GM12878 (cell line): ENCODE results near the gene LDLRAP1. TPM values are rescaled to one million over a fixed set of nuclear protein-coding genes. Genes with fewer than 3 reads are reported as not detected.

Source experiments
- ATAC-seq: fragments of 200-7000 bp; cut with Tn5 transposase; 3 replicates; pipeline ENCODE4 v1.9.1; 2020; ENCODE audit warnings: mild to moderate bottlenecking, moderate library complexity
- BruUV-seq: library from RNA; stranded (reverse); fragments of 400-500 nt; replicated peaks from 2 replicates; lab custom pipeline; 2021; lab: Mats Ljungman, UMichigan
- CTCF ChIA-PET: fragments of 300-600 bp; sonication (Branson Sonifier 250); formaldehyde crosslinking; extraction: SDS; loops from one replicate; lab custom pipeline; 2021; ENCODE audit warnings: inconsistent platforms; lab: Yijun Ruan, JAX
- POLR2A ChIA-PET: fragments of 350-600 bp; formaldehyde crosslinking; extraction: SDS; loops from one replicate; lab custom pipeline; 2021; ENCODE audit warnings: inconsistent platforms; lab: Charles Lee
- RAD21 ChIA-PET: fragments of 300-600 bp; sonication (Branson Sonifier 250); formaldehyde crosslinking; loops from one replicate; lab custom pipeline; 2023; ENCODE audit warnings: antibody characterized with exemption; ENCODE audit not compliant: unreplicated experiment; lab: Charles Lee
- SMC1A ChIA-PET: fragments of 300-600 bp; sonication (Branson Sonifier 250); formaldehyde crosslinking; loops from one replicate; lab custom pipeline; 2023; ENCODE audit not compliant: unreplicated experiment, uncharacterized antibody; lab: Charles Lee
- DNase-seq: peaks from one replicate; pipeline ENCODE4 v3.0.0-alpha.2; 2011; ENCODE audit warnings: low read depth, low spot score
- FAIRE-seq: peaks from 3 replicates; lab custom pipeline; 2011; peaks lifted over from hg19 to GRCh38; lab: Jason Lieb, UNC
- H2AFZ ChIP-seq: 2 replicates; pipeline ENCODE4 v1.6.0; 2011; ENCODE audit warnings: low read depth, low read length, control low read depth; ENCODE audit not compliant: control insufficient read depth
- H3K27ac ChIP-seq: 2 replicates; pipeline ENCODE4 v1.5.1; 2011; ENCODE audit warnings: control low read depth; ENCODE audit not compliant: control insufficient read depth, insufficient read depth
- H3K27me3 ChIP-seq, 2 experiments: replicated peaks in 1 of 2; 2 replicates each; pipeline versions ENCODE4 v1.6.0 to v1.6.1; 2011; ENCODE audit warnings: low read length in 1 of 2; ENCODE audit not compliant: control insufficient read depth in 2 of 2, insufficient read depth in 2 of 2
- H3K36me3 ChIP-seq, 2 experiments: 2 replicates each; pipeline ENCODE4 v1.5.1; 2011; ENCODE audit warnings: low read length in 1 of 2; ENCODE audit not compliant: control insufficient read depth in 2 of 2, insufficient read depth in 2 of 2
- H3K4me1 ChIP-seq: 2 replicates; pipeline ENCODE4 v1.6.1; 2011; ENCODE audit warnings: mild to moderate bottlenecking, low read length, moderate library complexity, mixed read lengths; ENCODE audit not compliant: control insufficient read depth, insufficient read depth
- H3K4me2 ChIP-seq: 2 replicates; pipeline ENCODE4 v1.6.0; 2011; ENCODE audit warnings: control low read depth; ENCODE audit not compliant: control insufficient read depth, insufficient read depth
- H3K4me3 ChIP-seq: fragments of 200-600 bp; sonication (generic); 2 replicates; pipeline ENCODE4 v1.5.1; 2016
- H3K79me2 ChIP-seq: 2 replicates; pipeline ENCODE4 v1.6.0; 2011; ENCODE audit warnings: low read length; ENCODE audit not compliant: control insufficient read depth, insufficient read depth
- H3K9ac ChIP-seq: 2 replicates; pipeline ENCODE4 v1.8.0; 2011; ENCODE audit warnings: low read length, control low read depth, mixed read lengths; ENCODE audit not compliant: control insufficient read depth, insufficient read depth
- H3K9me3 ChIP-seq: replicated peaks from 3 replicates; pipeline ENCODE4 v1.5.1; 2011; ENCODE audit warnings: mild to moderate bottlenecking, low read length; ENCODE audit not compliant: control insufficient read depth, insufficient read depth
- H4K20me1 ChIP-seq: 2 replicates; pipeline ENCODE4 v1.6.0; 2011; ENCODE audit not compliant: control insufficient read depth, insufficient read depth
- CHD4 ChIP-seq: fragments of 200-600 bp; sonication (generic); IDR thresholded peaks from 2 replicates; pipeline ENCODE4 v1.6.1; 2016; ENCODE audit warnings: mild to moderate bottlenecking
- IKZF2 ChIP-seq, 2 experiments: fragments of 450-650 bp; IDR thresholded peaks; 2 replicates each; pipeline ENCODE4 v1.6.1; 2017; ENCODE audit warnings: mild to moderate bottlenecking in 2 of 2, moderate library complexity in 2 of 2
- JUND ChIP-seq: IDR thresholded peaks from 2 replicates; pipeline ENCODE4 v1.6.1; 2012; ENCODE audit warnings: low read depth, mild to moderate bottlenecking, low read length, improper control_type of control experiment, moderate library complexity
- MAX ChIP-seq: IDR thresholded peaks from 2 replicates; pipeline ENCODE4 v1.6.1; 2012; ENCODE audit warnings: low read depth, low read length, improper control_type of control experiment
- MEF2A ChIP-seq: IDR thresholded peaks from 2 replicates; pipeline ENCODE4 v1.6.1; 2011; ENCODE audit warnings: low read depth, mild to moderate bottlenecking, low read length, moderate library complexity; ENCODE audit not compliant: insufficient read depth
- POLR2A ChIP-seq: IDR thresholded peaks from 2 replicates; pipeline ENCODE4 v1.6.1; 2011; ENCODE audit warnings: low read depth, mild to moderate bottlenecking, low read length
- SRF ChIP-seq, 2 experiments: IDR thresholded peaks; 2 replicates each; pipeline ENCODE4 v1.6.1; 2011; ENCODE audit warnings: low read depth in 2 of 2, low read length in 2 of 2, mild to moderate bottlenecking in 1 of 2, moderate library complexity in 1 of 2
- TARDBP ChIP-seq: IDR thresholded peaks from 2 replicates; pipeline ENCODE4 v1.6.1; 2016; ENCODE audit warnings: borderline replicate concordance
- TBL1XR1 ChIP-seq: IDR thresholded peaks from 2 replicates; pipeline ENCODE4 v1.6.1; 2012; ENCODE audit warnings: low read depth, low read length, improper control_type of control experiment
- TCF3 ChIP-seq: IDR thresholded peaks from 2 replicates; pipeline ENCODE4 v1.6.1; 2012; ENCODE audit warnings: low read depth, mild to moderate bottlenecking, low read length, borderline replicate concordance; ENCODE audit not compliant: insufficient read depth
- WRNIP1 ChIP-seq: IDR thresholded peaks from 2 replicates; pipeline ENCODE4 v1.6.1; 2011; ENCODE audit warnings: low read depth, low read length, improper control_type of control experiment, borderline replicate concordance
- WGBS: methylation state at CpG from one replicate; pipeline ENCODE4 v1.1.6; 2016; ENCODE audit warnings: low lambda C conversion rate; ENCODE audit not compliant: insufficient replicate concordance, insufficient coverage; ENCODE audit errors: missing lambda C conversion rate; 5-methylcytosine and 5-hydroxymethylcytosine counted together
- in situ Hi-C: fragments of 300-500 bp; cut with MboI; formaldehyde crosslinking; loops from 9 replicates; pipeline ENCODE4 v1.14.3; 2018; ENCODE audit warnings: mixed read lengths
- intact Hi-C: fragments of 100-400 bp; cut with micrococcal nuclease; formaldehyde crosslinking; loops from one replicate; pipeline ENCODE4 v1.14.2; 2022; ENCODE audit not compliant: unreplicated experiment
- polyA plus RNA-seq, 11 experiments: library from polyadenylated mRNA; depleted of rRNA in 4 of 11; unstranded in 6 of 11; stranded (reverse) in 5 of 11; fragments of >200 nt; fragmentation: Nextera tagmentation in 4 of 11; fragmentation: Illumina TruSeq in 1 of 11; extraction: Ambion mirVana in 4 of 11; extraction: Trizol in 1 of 11; gene quantifications; 1 replicate in 1 of 11; 2 replicates in 10 of 11; pipeline versions ENCODE4 v1.2.1 to v1.2.3, GENCODE V29; 2011 to 2016; ENCODE audit warnings: inconsistent platforms in 2 of 11, missing spikeins in 2 of 11, low read depth in 1 of 11
- total RNA-seq, 4 experiments: library from RNA; depleted of rRNA in 3 of 4; stranded (reverse); fragments of >200 nt in 3 of 4; fragmentation: Illumina TruSeq in 1 of 4; extraction: Trizol in 1 of 4; gene quantifications; 2 replicates each; pipeline versions ENCODE4 v1.2.1 to v1.2.3, GENCODE V29; 2013 to 2021
- TF ChIP-seq, protein P1 (sequence below): fragments of 450-650 bp; formaldehyde crosslinking; IDR thresholded peaks from 2 replicates; pipeline ENCODE4 v1.5.0; 2022; ENCODE audit warnings: mild to moderate bottlenecking, missing genetic modification characterization
- TF ChIP-seq, protein P2 (sequence below): IDR thresholded peaks from 2 replicates; pipeline ENCODE4 v1.6.1; 2011; ENCODE audit warnings: low read depth, low read length, improper control_type of control experiment, borderline replicate concordance

Gene LDLRAP1
- total and polyA plus RNA-seq, 10 of the 15 experiments (the other 5 are each of a cell fraction or from before 2014, with no cell fraction given), result 0.43 to 37.6 (median 22.0) TPM

DNA sequence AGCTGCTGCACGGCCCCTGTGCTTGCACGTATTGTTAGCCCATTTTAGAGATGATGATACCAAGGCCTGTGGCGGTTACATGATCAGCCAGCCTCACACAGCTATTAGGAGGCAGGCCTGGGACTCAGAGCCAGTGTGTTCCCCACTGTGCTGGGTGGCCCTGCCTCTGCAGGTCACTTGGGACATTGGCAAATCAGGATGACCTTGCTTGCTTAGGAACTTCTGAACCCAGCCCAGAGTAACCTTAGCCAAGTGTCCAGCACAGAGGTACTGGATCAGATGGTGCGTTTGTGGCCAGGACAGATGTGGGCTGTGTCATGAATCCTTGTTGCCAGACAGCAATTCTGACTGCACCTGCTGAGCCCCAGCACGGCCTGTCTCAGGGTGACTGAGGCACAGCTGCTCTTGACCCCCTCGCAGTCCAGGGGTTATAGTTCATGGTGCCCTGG, 28.1 kb downstream of the LDLRAP1 start:
- SMC1A ChIA-PET, result interaction anchor here (0.8 to 1.3 kb wide), 2 partner anchors 34 to 177 kb away, joined by 3 read pairs; no protein-coding TSS in a partner anchor
- RAD21 ChIA-PET, result interaction anchor here (0.6 kb wide), 1 partner anchor 23 kb away, joined by 3 read pairs; no protein-coding TSS in a partner anchor
- TF ChIP-seq SRF (IDR thresholded peaks at IDR 0.05; ENCODE audit: low read depth in 2 of 2, low read length in 2 of 2) (no peak), TCF3 (no peak), CHD4 (no peak), POLR2A (peak; percentile 48; the same call in 1 of the 2 replicates), MAX (no peak), TBL1XR1 (no peak)
- H3K4me1 ChIP-seq, result no peaks in the 10 kb centered on the region
- H3K4me2 ChIP-seq, result no peak overlapping the region
- H4K20me1 ChIP-seq, result no peaks in the 10 kb centered on the region; the same call in 1 of the 2 replicates
- H3K4me3 ChIP-seq, result no peak overlapping the region
- in situ Hi-C loops, result no loop called here
- POLR2A ChIA-PET, result interaction anchor here (1.0 kb wide), 1 partner anchor 21 kb away, joined by 4 read pairs; no protein-coding TSS in a partner anchor
- DNase-seq (no peak), ATAC-seq (no peak), FAIRE-seq (no peak)
- no peaks in the 10 kb centered on the region for H3K79me2 ChIP-seq
- no peak overlapping the region for H2AFZ ChIP-seq
- no peak overlapping the region for H3K27ac ChIP-seq
- no peaks in the 10 kb centered on the region for H3K9me3 ChIP-seq
- WGBS, result 45% methylated on average over 6 of the region's 6 CpGs
- intact Hi-C loops, result no loop called here
- H3K27me3 ChIP-seq, result no peaks in the 10 kb centered on the region
- CTCF ChIA-PET, result interaction anchor here (2.0 to 2.7 kb wide), 3 partner anchors 8 to 85 kb away, joined by 6 to 10 read pairs (median 8); no protein-coding TSS in a partner anchor
- no TSS peak for BruUV-seq
- peaks cover 0 to 2% of the 10 kb centered on the region in 2 experiments; a peak in 1 of 4 replicates for H3K36me3 ChIP-seq
- H3K9ac ChIP-seq, result no peak overlapping the region

DNA sequence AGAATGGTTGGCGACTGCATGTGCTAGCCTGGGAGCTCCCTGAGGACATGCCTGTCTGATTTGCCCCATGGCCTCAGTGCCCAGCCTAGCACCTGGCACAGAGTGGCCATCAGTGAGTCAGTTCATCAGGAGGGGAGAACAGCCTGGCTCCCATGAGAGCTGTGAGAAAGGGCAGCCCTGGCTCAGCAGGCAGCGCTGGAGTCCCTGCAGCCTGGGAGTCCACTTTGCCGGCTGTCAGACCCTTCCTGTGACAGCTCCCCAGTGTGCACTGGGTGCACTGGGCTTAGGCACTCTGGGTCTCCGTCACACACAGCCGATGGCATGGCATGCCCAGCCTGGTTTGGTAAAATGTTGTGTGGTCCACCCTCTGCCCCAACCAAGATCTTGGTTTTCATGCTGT, 28.7 kb downstream of the LDLRAP1 start:
- no peaks in the 10 kb centered on the region for H3K79me2 ChIP-seq
- RAD21 ChIA-PET, result interaction anchor here (0.7 kb wide), 1 partner anchor 153 kb away, joined by 3 read pairs; no protein-coding TSS in a partner anchor
- DNase-seq (no peak), ATAC-seq (no peak), FAIRE-seq (no peak)
- H3K36me3 ChIP-seq, result peaks cover 0 to 2% of the 10 kb centered on the region in 2 experiments; a peak in 1 of 4 replicates
- in situ Hi-C loops, result no loop called here
- no TSS peak for BruUV-seq
- SMC1A ChIA-PET, result interaction anchor here (0.5 to 1.3 kb wide), 3 partner anchors 24 to 176 kb away, joined by 3 to 5 read pairs (median 3); no protein-coding TSS in a partner anchor
- no peak overlapping the region for H3K4me3 ChIP-seq
- H3K4me1 ChIP-seq, result no peaks in the 10 kb centered on the region
- no peak overlapping the region for H2AFZ ChIP-seq
- H3K27ac ChIP-seq, result no peak overlapping the region
- no peak overlapping the region for H3K4me2 ChIP-seq
- WGBS, result 41% methylated on average over 5 of the region's 5 CpGs
- POLR2A ChIA-PET, result interaction anchor here (0.6 to 1.0 kb wide), 2 partner anchors 22 to 298 kb away, joined by 4 to 5 read pairs; no protein-coding TSS in a partner anchor
- CTCF ChIA-PET, result interaction anchor here (0.5 to 2.7 kb wide), 9 partner anchors 15 to 421 kb away, joined by 3 to 12 read pairs (median 3); no protein-coding TSS in a partner anchor
- no peak overlapping the region for H3K9ac ChIP-seq
- H3K9me3 ChIP-seq, result no peaks in the 10 kb centered on the region
- H3K27me3 ChIP-seq, result no peaks in the 10 kb centered on the region
- H4K20me1 ChIP-seq, result no peaks in the 10 kb centered on the region; the same call in 1 of the 2 replicates
- intact Hi-C loops, result no loop called here
- TF ChIP-seq MEF2A (no peak), JUND (no peak), WRNIP1 (no peak), TARDBP (no peak), IKZF2 (IDR thresholded peaks at IDR 0.05) (no peak)
- TF ChIP-seq, protein P1, sequence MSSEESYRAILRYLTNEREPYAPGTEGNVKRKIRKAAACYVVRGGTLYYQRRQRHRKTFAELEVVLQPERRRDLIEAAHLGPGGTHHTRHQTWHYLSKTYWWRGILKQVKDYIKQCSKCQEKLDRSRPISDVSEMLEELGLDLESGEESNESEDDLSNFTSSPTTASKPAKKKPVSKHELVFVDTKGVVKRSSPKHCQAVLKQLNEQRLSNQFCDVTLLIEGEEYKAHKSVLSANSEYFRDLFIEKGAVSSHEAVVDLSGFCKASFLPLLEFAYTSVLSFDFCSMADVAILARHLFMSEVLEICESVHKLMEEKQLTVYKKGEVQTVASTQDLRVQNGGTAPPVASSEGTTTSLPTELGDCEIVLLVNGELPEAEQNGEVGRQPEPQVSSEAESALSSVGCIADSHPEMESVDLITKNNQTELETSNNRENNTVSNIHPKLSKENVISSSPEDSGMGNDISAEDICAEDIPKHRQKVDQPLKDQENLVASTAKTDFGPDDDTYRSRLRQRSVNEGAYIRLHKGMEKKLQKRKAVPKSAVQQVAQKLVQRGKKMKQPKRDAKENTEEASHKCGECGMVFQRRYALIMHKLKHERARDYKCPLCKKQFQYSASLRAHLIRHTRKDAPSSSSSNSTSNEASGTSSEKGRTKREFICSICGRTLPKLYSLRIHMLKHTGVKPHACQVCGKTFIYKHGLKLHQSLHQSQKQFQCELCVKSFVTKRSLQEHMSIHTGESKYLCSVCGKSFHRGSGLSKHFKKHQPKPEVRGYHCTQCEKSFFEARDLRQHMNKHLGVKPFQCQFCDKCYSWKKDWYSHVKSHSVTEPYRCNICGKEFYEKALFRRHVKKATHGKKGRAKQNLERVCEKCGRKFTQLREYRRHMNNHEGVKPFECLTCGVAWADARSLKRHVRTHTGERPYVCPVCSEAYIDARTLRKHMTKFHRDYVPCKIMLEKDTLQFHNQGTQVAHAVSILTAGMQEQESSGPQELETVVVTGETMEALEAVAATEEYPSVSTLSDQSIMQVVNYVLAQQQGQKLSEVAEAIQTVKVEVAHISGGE (CRISPR knock-in tag), result no peak
- TF ChIP-seq, protein P2, sequence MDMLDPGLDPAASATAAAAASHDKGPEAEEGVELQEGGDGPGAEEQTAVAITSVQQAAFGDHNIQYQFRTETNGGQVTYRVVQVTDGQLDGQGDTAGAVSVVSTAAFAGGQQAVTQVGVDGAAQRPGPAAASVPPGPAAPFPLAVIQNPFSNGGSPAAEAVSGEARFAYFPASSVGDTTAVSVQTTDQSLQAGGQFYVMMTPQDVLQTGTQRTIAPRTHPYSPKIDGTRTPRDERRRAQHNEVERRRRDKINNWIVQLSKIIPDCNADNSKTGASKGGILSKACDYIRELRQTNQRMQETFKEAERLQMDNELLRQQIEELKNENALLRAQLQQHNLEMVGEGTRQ, result no peak
